ENCODE measurements around the gene PRKCZ. TPM values are rescaled to one million over a fixed set of nuclear protein-coding genes. Genes with fewer than 3 reads are reported as not detected.

Gene PRKCZ
- total and polyA plus RNA-seq, 7 experiments from 2014 or later: 3.6 to 29.6 (median 24.0) TPM

GRCh38 chr1:2126331-2127186 is 76.3 kb downstream of the PRKCZ start:
- peak overlapping the region; percentile 46 to 98 (median 88) for H3K27ac Mint-ChIP-seq
- peaks cover 0 to under 1% (median 0%) of the 10 kb centered on the region in 5 donors for H3K27me3 Mint-ChIP-seq
- CTCF ChIA-PET: interaction anchor here (1.2 kb wide), 1 partner anchor 68 kb away, joined by 3 read pairs; no protein-coding TSS in a partner anchor
- intact Hi-C loops (cut with micrococcal nuclease): no loop called here
- H3K36me3 Mint-ChIP-seq: no peaks in the 10 kb centered on the region
- Histone ChIP-seq H3K27me3 (ENCODE audit: control insufficient read depth in 2 of 2, insufficient read depth in 2 of 2, low read length in 2 of 2) (no peaks in the 10 kb centered on the region), H3K27ac (ENCODE audit: low read depth, low read length) (peak overlapping the region; percentile 51), H3K4me3 (ENCODE audit: low read length) (peak overlapping the region; percentile 20), H3K9me3 (ENCODE audit: control insufficient read depth in 2 of 3, low read length in 3 of 3) (no peaks in the 10 kb centered on the region), H3K36me3 (ENCODE audit: control insufficient read depth in 2 of 3, insufficient read depth in 3 of 3, low read length in 3 of 3) (no peaks in the 10 kb centered on the region), H3K4me1 (ENCODE audit: control insufficient read depth in 2 of 2, insufficient read depth in 2 of 2, low read length in 2 of 2) (peaks cover 0 to 15% of the 10 kb centered on the region in 2 donors)
- ATAC-seq (peak; percentile 53), DNase-seq (peak in 4 of 9 donors; percentile 22 to 34 (median 34))
- POLR2A ChIA-PET: interaction anchor here (1.2 to 1.4 kb wide), 2 partner anchors 11 to 398 kb away, joined by 3 read pairs; no protein-coding TSS in a partner anchor
- peaks cover 0 to 7% (median 0%) of the 10 kb centered on the region in 11 donors for H3K9me3 Mint-ChIP-seq
- peak overlapping the region; percentile 74 to 90 (median 82) for H3K4me3 Mint-ChIP-seq
- H3K4me1 Mint-ChIP-seq: peaks cover 5 to 27% (median 10%) of the 10 kb centered on the region in 7 donors

DNA sequence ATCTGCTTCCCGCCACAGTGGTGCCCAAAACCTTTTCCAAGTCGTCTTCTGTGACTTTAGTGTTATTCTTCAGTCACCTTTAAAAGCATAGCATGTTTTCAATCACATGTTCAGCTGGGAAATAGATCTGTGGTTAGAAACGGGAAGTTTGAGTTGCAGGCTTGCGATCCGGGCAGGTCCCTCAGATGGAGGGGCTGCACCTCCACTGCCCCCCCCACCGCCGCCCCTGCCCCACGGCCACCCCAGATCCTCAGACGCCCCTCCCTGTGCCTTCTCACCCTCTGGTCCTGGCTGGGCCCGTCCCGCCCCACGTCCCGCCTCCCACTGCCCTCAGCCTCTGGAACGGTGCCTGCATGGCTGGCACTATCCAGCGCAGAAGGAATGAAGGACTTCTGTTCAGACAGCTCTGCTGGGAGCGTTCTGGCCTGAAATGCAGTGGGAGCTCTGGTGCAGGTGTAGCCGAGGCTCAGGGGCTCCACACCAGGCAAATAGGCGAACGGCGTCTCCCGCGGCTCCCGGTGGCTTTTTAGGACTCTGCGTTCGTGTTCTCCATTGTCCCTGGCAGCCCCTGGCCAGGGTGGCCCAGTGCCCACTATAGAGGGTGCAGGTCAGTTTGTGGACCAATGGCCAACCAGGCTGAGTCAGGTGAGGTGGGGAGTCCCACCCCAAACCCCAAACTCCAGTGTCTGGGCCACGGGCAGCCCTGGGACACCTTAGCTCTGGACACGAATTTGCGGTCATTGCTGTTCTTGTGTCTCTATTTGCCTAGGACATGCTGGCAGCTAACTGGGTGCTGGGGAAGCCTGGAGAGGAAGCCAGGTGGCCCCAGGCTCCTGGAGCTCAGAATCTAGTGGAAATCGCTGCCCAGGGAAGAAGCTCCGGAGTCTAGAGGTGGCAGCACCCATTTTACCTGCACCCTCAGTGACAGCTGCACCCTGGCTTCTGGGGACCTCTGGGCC is 77.3 kb downstream of the PRKCZ start:
- H3K9me3 Mint-ChIP-seq: peaks cover 0 to 4% (median 0%) of the 10 kb centered on the region in 11 donors
- ChIA-PET POLR2A (interaction anchor here (1.2 to 1.4 kb wide), 2 partner anchors 10 to 397 kb away, joined by 3 read pairs; no protein-coding TSS in a partner anchor), CTCF (interaction anchor here (1.2 kb wide), 1 partner anchor 68 kb away, joined by 3 read pairs; no protein-coding TSS in a partner anchor)
- no peaks in the 10 kb centered on the region for H3K36me3 ChIP-seq (ENCODE audit: control insufficient read depth in 2 of 3, insufficient read depth in 3 of 3, low read length in 3 of 3)
- intact Hi-C loops (cut with micrococcal nuclease): no loop called here
- H3K27ac ChIP-seq (ENCODE audit: low read depth, low read length): peak overlapping the region; percentile 51
- ATAC-seq (peak; percentile 55), DNase-seq (peak in 1 of 9 donors; percentile 14)
- peak overlapping the region; percentile 74 to 90 (median 82) for H3K4me3 Mint-ChIP-seq
- H3K27ac Mint-ChIP-seq: peak overlapping the region; percentile 46 to 98 (median 88)
- H3K4me1 ChIP-seq (ENCODE audit: control insufficient read depth in 2 of 2, insufficient read depth in 2 of 2, low read length in 2 of 2): peaks cover 5 to 20% of the 10 kb centered on the region in 2 donors
- H3K27me3 Mint-ChIP-seq: no peaks in the 10 kb centered on the region
- H3K36me3 Mint-ChIP-seq: no peaks in the 10 kb centered on the region
- peaks cover 6 to 36% (median 16%) of the 10 kb centered on the region in 7 donors for H3K4me1 Mint-ChIP-seq
- H3K4me3 ChIP-seq (ENCODE audit: low read length): peak overlapping the region; percentile 20
- H3K9me3 ChIP-seq (ENCODE audit: control insufficient read depth in 2 of 3, low read length in 3 of 3): no peaks in the 10 kb centered on the region
- H3K27me3 ChIP-seq (ENCODE audit: control insufficient read depth in 2 of 2, insufficient read depth in 2 of 2, low read length in 2 of 2): no peaks in the 10 kb centered on the region

DNA sequence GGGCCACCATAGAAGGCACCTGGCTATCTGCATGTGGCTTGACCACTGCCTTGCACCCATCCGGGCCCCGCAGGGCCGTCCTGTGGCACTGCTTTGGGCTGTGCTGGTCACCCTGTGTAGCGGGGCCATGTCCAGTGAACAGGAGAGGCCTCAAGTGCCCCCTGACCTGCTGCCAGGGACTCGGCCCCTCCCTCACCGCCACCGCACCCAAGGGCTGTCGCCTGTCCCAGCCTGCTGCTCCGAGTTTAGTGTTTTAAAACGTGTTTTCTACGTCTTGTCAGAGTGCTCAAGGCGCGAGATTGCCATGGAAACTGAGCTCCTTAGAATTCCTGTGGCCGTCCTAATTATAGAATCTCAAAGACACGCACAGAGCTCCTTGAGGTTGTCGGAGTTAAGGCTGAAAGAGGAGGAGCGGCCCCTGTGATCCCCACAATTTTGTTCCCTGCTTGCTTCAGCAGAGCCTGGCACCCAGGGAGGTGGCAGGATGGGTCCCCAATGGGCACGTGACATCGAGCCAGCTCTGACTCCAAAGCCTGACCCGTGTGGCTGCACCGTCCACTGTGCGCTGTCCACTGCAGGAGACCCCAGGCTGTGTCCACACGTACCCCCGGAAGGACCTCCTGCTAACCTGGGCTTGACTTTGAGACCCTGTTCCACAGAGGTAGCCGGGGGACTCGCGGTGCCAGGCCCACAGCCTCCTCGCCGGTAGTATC is 78.1 kb downstream of the PRKCZ start:
- H3K9me3 Mint-ChIP-seq: peaks cover 0 to 4% (median 0%) of the 10 kb centered on the region in 11 donors
- no peaks in the 10 kb centered on the region for H3K27me3 ChIP-seq (ENCODE audit: control insufficient read depth in 2 of 2, insufficient read depth in 2 of 2, low read length in 2 of 2)
- no peaks in the 10 kb centered on the region for H3K36me3 Mint-ChIP-seq
- H3K27ac Mint-ChIP-seq: no peak overlapping the region
- POLR2A ChIA-PET: interaction anchor here (1.2 kb wide), 1 partner anchor 396 kb away, joined by 3 read pairs; no protein-coding TSS in a partner anchor
- H3K4me3 Mint-ChIP-seq: peak overlapping the region in 1 of 10 donors; percentile 85
- no peak overlapping the region for H3K4me3 ChIP-seq (ENCODE audit: low read length)
- peak in 1 of 9 donors; percentile 8 for DNase-seq
- CTCF ChIA-PET: no interaction called here
- intact Hi-C loops (cut with micrococcal nuclease): no loop called here
- peaks cover 10 to 25% of the 10 kb centered on the region in 2 donors for H3K4me1 ChIP-seq (ENCODE audit: control insufficient read depth in 2 of 2, insufficient read depth in 2 of 2, low read length in 2 of 2)
- H3K27me3 Mint-ChIP-seq: no peaks in the 10 kb centered on the region
- no peak overlapping the region for H3K27ac ChIP-seq (ENCODE audit: low read depth, low read length)
- no peaks in the 10 kb centered on the region for H3K36me3 ChIP-seq (ENCODE audit: control insufficient read depth in 2 of 3, insufficient read depth in 3 of 3, low read length in 3 of 3)
- H3K4me1 Mint-ChIP-seq: peaks cover 10 to 42% (median 22%) of the 10 kb centered on the region in 7 donors
- ATAC-seq: no peak
- H3K9me3 ChIP-seq (ENCODE audit: control insufficient read depth in 2 of 3, low read length in 3 of 3): no peaks in the 10 kb centered on the region

DNA sequence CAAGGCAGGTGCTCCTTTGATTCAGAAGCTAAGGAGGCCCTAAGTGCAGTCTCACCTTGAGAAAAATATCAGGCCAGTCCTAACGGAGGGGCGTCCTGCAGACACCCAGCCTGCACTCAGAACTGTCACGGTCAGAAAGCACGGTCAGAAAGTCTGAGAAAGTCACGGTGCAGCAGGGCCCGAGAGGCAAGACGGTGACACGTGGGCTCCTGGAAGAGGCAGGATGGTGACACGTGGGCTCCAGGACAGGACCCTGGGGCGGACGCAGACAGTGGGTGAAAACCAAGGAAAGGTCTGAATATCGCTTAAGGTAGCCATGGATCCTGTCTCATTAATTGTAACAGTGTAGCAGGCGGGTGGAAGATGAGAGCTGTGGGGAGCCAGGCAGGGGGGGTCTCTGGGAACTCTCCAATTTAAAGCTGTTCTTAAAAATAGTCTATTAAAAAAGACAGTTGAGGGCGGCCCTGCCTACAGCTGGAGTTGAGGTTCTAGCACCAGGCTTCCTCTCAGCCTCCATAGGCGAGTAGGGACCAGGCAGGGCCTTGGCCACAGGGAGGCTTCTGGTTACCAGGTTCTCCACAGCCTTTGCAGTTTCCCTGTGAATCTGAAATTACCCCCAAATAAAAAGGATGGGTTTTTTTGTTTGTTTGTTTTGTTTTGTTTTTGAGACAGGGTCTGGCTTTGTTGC is 79.2 kb downstream of the PRKCZ start:
- DNase-seq: peak in 1 of 9 donors; percentile 6
- CTCF ChIA-PET: interaction anchor here (0.6 kb wide), 1 partner anchor 255 kb away, joined by 3 read pairs; no protein-coding TSS in a partner anchor
- Mint-ChIP-seq H3K4me1 (peaks cover 10 to 42% (median 25%) of the 10 kb centered on the region in 7 donors), H3K4me3 (no peak overlapping the region), H3K36me3 (no peaks in the 10 kb centered on the region), H3K27ac (no peak overlapping the region), H3K27me3 (no peaks in the 10 kb centered on the region), H3K9me3 (peaks cover 0 to under 1% (median 0%) of the 10 kb centered on the region in 11 donors)
- H3K27ac ChIP-seq (ENCODE audit: low read depth, low read length): no peak overlapping the region
- no peak for ATAC-seq
- intact Hi-C loops (cut with micrococcal nuclease): no loop called here
- no peaks in the 10 kb centered on the region for H3K27me3 ChIP-seq (ENCODE audit: control insufficient read depth in 2 of 2, insufficient read depth in 2 of 2, low read length in 2 of 2)
- no peaks in the 10 kb centered on the region for H3K36me3 ChIP-seq (ENCODE audit: control insufficient read depth in 2 of 3, insufficient read depth in 3 of 3, low read length in 3 of 3)
- POLR2A ChIA-PET: interaction anchor here (0.7 kb wide), 1 partner anchor 80 kb away, joined by 5 read pairs; no protein-coding TSS in a partner anchor
- no peaks in the 10 kb centered on the region for H3K9me3 ChIP-seq (ENCODE audit: control insufficient read depth in 2 of 3, low read length in 3 of 3)
- H3K4me1 ChIP-seq (ENCODE audit: control insufficient read depth in 2 of 2, insufficient read depth in 2 of 2, low read length in 2 of 2): peaks cover 10 to 25% of the 10 kb centered on the region in 2 donors
- H3K4me3 ChIP-seq (ENCODE audit: low read length): no peak overlapping the region

DNA sequence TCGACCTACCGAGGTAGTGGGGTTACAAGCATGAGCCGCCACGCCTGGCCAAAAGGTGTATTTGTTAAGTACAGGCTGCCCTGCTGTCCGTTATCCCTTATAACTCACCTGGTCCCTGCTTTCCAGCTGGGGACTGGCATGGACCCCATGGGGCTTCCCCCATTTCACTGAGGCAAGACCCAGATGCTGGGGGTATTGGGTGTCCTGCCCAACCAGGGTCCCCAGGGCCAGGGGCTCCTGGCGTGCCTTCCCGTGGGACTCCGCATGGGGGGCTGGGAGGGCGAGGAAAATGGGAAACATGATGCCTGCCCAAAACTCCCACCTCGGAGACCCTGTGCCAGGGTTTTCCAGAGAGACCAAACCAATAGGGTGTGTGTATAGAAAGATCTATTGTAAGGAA is 79.9 kb downstream of the PRKCZ start:
- ChIA-PET POLR2A (no interaction called here), CTCF (no interaction called here)
- Histone ChIP-seq H3K27ac (ENCODE audit: low read depth, low read length) (no peak overlapping the region), H3K9me3 (ENCODE audit: control insufficient read depth in 2 of 3, low read length in 3 of 3) (no peaks in the 10 kb centered on the region), H3K27me3 (ENCODE audit: control insufficient read depth in 2 of 2, insufficient read depth in 2 of 2, low read length in 2 of 2) (no peaks in the 10 kb centered on the region), H3K4me1 (ENCODE audit: control insufficient read depth in 2 of 2, insufficient read depth in 2 of 2, low read length in 2 of 2) (peaks cover 10 to 25% of the 10 kb centered on the region in 2 donors), H3K4me3 (ENCODE audit: low read length) (no peak overlapping the region), H3K36me3 (ENCODE audit: control insufficient read depth in 2 of 3, insufficient read depth in 3 of 3, low read length in 3 of 3) (no peaks in the 10 kb centered on the region)
- intact Hi-C loops (cut with micrococcal nuclease): loop anchor here (5.0 to 10.0 kb wide), 3 partner anchors 252 to 1667 kb away; partner anchors contain the start of genes LRRC47 (in 1 of the 2) and PRXL2B (in 1 of the 2)
- DNase-seq: peak in 1 of 9 donors; percentile 7
- peaks cover 10 to 38% (median 25%) of the 10 kb centered on the region in 7 donors for H3K4me1 Mint-ChIP-seq
- ATAC-seq: no peak
- H3K9me3 Mint-ChIP-seq: no peaks in the 10 kb centered on the region
- H3K36me3 Mint-ChIP-seq: no peaks in the 10 kb centered on the region
- no peak overlapping the region for H3K27ac Mint-ChIP-seq
- no peaks in the 10 kb centered on the region for H3K27me3 Mint-ChIP-seq
- no peak overlapping the region for H3K4me3 Mint-ChIP-seq
